Right cardiac atrium (tissue), 5 donors: ENCODE data around the gene CTBP2. TPM values are rescaled to one million over a fixed set of nuclear protein-coding genes. Genes with fewer than 3 reads are reported as not detected.

ENCODE experiments used
- ATAC-seq, 2 donors: fragments of 200-7000 bp; cut with Tn5 transposase; one replicate each; pipeline versions ENCODE4 v1.8.0 to v1.9.1; 2020; ENCODE audit warnings: moderate library complexity in 2 of 2, mild to moderate bottlenecking in 1 of 2
- DNase-seq, 3 donors: peaks; one replicate each; pipeline ENCODE4 v3.0.0-alpha.2; 2020
- H3K27ac ChIP-seq: one replicate; pipeline ENCODE4 v1.5.1; 2013; ENCODE audit warnings: mild to moderate bottlenecking, low read length, control low read depth, moderate library complexity
- H3K27me3 ChIP-seq: one replicate; pipeline ENCODE4 v1.6.1; 2013; ENCODE audit not compliant: control insufficient read depth, insufficient read depth
- H3K4me1 ChIP-seq: one replicate; pipeline ENCODE4 v1.6.1; 2013; ENCODE audit warnings: low read length; ENCODE audit not compliant: control insufficient read depth, insufficient read depth
- H3K4me3 ChIP-seq: one replicate; pipeline ENCODE4 v1.5.1; 2013; ENCODE audit warnings: low read length, control low read depth
- H3K9me3 ChIP-seq: one replicate; pipeline ENCODE4 v1.6.1; 2013; ENCODE audit warnings: low read length; ENCODE audit not compliant: control insufficient read depth
- WGBS: extraction: QIAGEN DNeasy Blood & Tissue Kit; methylation state at CpG from one replicate; pipeline ENCODE4 v1.1.7; 2013; 5-methylcytosine and 5-hydroxymethylcytosine counted together
- intact Hi-C, 4 donors: fragments of 100-400 bp; cut with DNase I; formaldehyde crosslinking; loops; one replicate each; pipeline versions ENCODE4 v1.11.0 to v1.14.0; 2022 to 2023
- polyA plus RNA-seq: library from polyadenylated mRNA; stranded (reverse); fragments of 200-250 nt; gene quantifications from one replicate; pipeline ENCODE4 v1.2.3, GENCODE V29; 2013
- total RNA-seq, 4 donors: library from RNA; stranded (reverse); fragmentation: NEBNext Ultra II Directional; extraction: Animal tissue kit (Norgen Biotek cat#: 25700); gene quantifications; one replicate each; pipeline ENCODE4 v1.2.1, GENCODE V29; 2021
- donor health status: healthy with polysubstance abuse.
- donor health status: DM: no; HTN: yes; CAD: no.
- donor health status: DM: no; HTN: no; CAD: no.
- donor health status: DM: no; HTN: yes; CAD: no; lungs with severe emphysema.
- donor health status: DM: yes; HTN: yes; CAD: no.

CTBP2 gene
- total and polyA plus RNA-seq, 5 donors = 16.6 to 38.7 (median 37.6) TPM

GRCh38 chr10:125037145-125037877 is 123.1 kb downstream of the CTBP2 start:
- intact Hi-C loops = no loop called here
- no peak overlapping the region for H3K27ac ChIP-seq
- H3K9me3 ChIP-seq = no peaks in the 10 kb centered on the region
- peaks cover 21% of the 10 kb centered on the region for H3K4me1 ChIP-seq
- peak in 1 of 2 donors; percentile 9 for ATAC-seq
- 73% methylated on average over 8 of the region's 8 CpGs for WGBS
- DNase-seq = peak in 1 of 3 donors; percentile 7
- H3K27me3 ChIP-seq = no peaks in the 10 kb centered on the region
- no peak overlapping the region for H3K4me3 ChIP-seq

GRCh38 chr10:125035588-125036295 is 124.6 kb downstream of the CTBP2 start:
- WGBS = 58% methylated on average over 7 of the region's 7 CpGs
- peak; percentile 13 to 50 (median 33) for DNase-seq
- peak overlapping the region; percentile 17 for H3K27ac ChIP-seq
- H3K4me1 ChIP-seq = peaks cover 20% of the 10 kb centered on the region
- no peak overlapping the region for H3K4me3 ChIP-seq
- no peaks in the 10 kb centered on the region for H3K27me3 ChIP-seq
- intact Hi-C loops = no loop called here
- ATAC-seq = no peak
- no peaks in the 10 kb centered on the region for H3K9me3 ChIP-seq

- ATAC-seq (peak in 1 of 2 donors; percentile 53), DNase-seq (peak in 1 of 3 donors; percentile 1)
- Histone ChIP-seq H3K4me3 (no peak overlapping the region), H3K27ac (no peak overlapping the region), H3K9me3 (no peaks in the 10 kb centered on the region), H3K4me1 (peaks cover 22% of the 10 kb centered on the region), H3K27me3 (no peaks in the 10 kb centered on the region)
- intact Hi-C loops = no loop called here
- 51% methylated on average over 11 of the region's 11 CpGs for WGBS
These were observed 125.2 kb downstream of the CTBP2 start for GRCh38 chr10:125035136-125035535.

GRCh38 chr10:125034675-125035074 is 125.7 kb downstream of the CTBP2 start:
- ATAC-seq = no peak
- no peak overlapping the region for H3K4me3 ChIP-seq
- intact Hi-C loops = no loop called here
- WGBS = 65% methylated on average over 3 of the region's 3 CpGs
- no peak overlapping the region for H3K27ac ChIP-seq
- H3K4me1 ChIP-seq = peaks cover 21% of the 10 kb centered on the region
- H3K27me3 ChIP-seq = no peaks in the 10 kb centered on the region
- peak in 1 of 3 donors; percentile 34 for DNase-seq
- H3K9me3 ChIP-seq = no peaks in the 10 kb centered on the region

- Histone ChIP-seq H3K4me3 (no peak overlapping the region), H3K27ac (no peak overlapping the region), H3K4me1 (peaks cover 18% of the 10 kb centered on the region), H3K27me3 (no peaks in the 10 kb centered on the region), H3K9me3 (no peaks in the 10 kb centered on the region)
- 89% methylated on average over 27 of the region's 27 CpGs for WGBS
- ATAC-seq = no peak
- peak in 2 of 3 donors; percentile 6 to 45 for DNase-seq
- intact Hi-C loops = loop anchor here in 1 of 4 donors (1.0 kb wide), 1 partner anchor 15 kb away; no protein-coding TSS in a partner anchor
These were observed 127.0 kb downstream of the CTBP2 start for GRCh38 chr10:125033146-125033924.

GRCh38 chr10:125032474-125033020 is 127.8 kb downstream of the CTBP2 start:
- WGBS = 87% methylated on average over 15 of the region's 15 CpGs
- Histone ChIP-seq H3K4me3 (no peak overlapping the region), H3K4me1 (peaks cover 18% of the 10 kb centered on the region), H3K9me3 (no peaks in the 10 kb centered on the region), H3K27me3 (no peaks in the 10 kb centered on the region), H3K27ac (no peak overlapping the region)
- ATAC-seq (no peak), DNase-seq (peak in 2 of 3 donors; percentile 2 to 14)
- intact Hi-C loops = loop anchor here in 1 of 4 donors (1.0 kb wide), 1 partner anchor 14 kb away; no protein-coding TSS in a partner anchor

- no peak for ATAC-seq
- 72% methylated on average over 10 of the region's 10 CpGs for WGBS
- DNase-seq = peak in 2 of 3 donors; percentile 50 to 76
- peaks cover 12% of the 10 kb centered on the region for H3K4me1 ChIP-seq
- no peak overlapping the region for H3K4me3 ChIP-seq
- no peaks in the 10 kb centered on the region for H3K9me3 ChIP-seq
- intact Hi-C loops = no loop called here
- H3K27ac ChIP-seq = no peak overlapping the region
- no peaks in the 10 kb centered on the region for H3K27me3 ChIP-seq
These were observed 129.7 kb downstream of the CTBP2 start for GRCh38 chr10:125030567-125031197.

- Histone ChIP-seq H3K4me3 (no peak overlapping the region), H3K27ac (no peak overlapping the region), H3K4me1 (peaks cover 11% of the 10 kb centered on the region), H3K9me3 (no peaks in the 10 kb centered on the region), H3K27me3 (no peaks in the 10 kb centered on the region)
- intact Hi-C loops = no loop called here
- WGBS = 93% methylated on average over 7 of the region's 7 CpGs
- DNase-seq (peak in 1 of 3 donors; percentile 22), ATAC-seq (no peak)
These were observed 130.7 kb downstream of the CTBP2 start for GRCh38 chr10:125029584-125030242.

GRCh38 chr10:125027871-125028869 is 132.2 kb downstream of the CTBP2 start:
- ATAC-seq (peak; percentile 11 to 39), DNase-seq (peak in 1 of 3 donors; percentile 46)
- no peaks in the 10 kb centered on the region for H3K9me3 ChIP-seq
- peak overlapping the region; percentile 43 for H3K27ac ChIP-seq
- H3K4me1 ChIP-seq = peaks cover 15% of the 10 kb centered on the region
- WGBS = 63% methylated on average over 17 of the region's 17 CpGs
- no peaks in the 10 kb centered on the region for H3K27me3 ChIP-seq
- intact Hi-C loops = no loop called here
- no peak overlapping the region for H3K4me3 ChIP-seq
